SK-N-SH (cell line): ENCODE data around the gene HRH3.

Source experiments
- POLR2AphosphoS5 ChIP-seq: IDR thresholded peaks from 2 replicates; pipeline ENCODE4 v1.6.1; 2012; ENCODE audit warnings: low read depth, low read length
- TF ChIP-seq, protein P1 (sequence below): fragments of 200-600 bp; sonication (generic); IDR thresholded peaks from 2 replicates; pipeline ENCODE4 v1.6.1; 2017; ENCODE audit warnings: antibody characterized with exemption, mild to moderate bottlenecking, moderate library complexity

- TF ChIP-seq, protein P1, sequence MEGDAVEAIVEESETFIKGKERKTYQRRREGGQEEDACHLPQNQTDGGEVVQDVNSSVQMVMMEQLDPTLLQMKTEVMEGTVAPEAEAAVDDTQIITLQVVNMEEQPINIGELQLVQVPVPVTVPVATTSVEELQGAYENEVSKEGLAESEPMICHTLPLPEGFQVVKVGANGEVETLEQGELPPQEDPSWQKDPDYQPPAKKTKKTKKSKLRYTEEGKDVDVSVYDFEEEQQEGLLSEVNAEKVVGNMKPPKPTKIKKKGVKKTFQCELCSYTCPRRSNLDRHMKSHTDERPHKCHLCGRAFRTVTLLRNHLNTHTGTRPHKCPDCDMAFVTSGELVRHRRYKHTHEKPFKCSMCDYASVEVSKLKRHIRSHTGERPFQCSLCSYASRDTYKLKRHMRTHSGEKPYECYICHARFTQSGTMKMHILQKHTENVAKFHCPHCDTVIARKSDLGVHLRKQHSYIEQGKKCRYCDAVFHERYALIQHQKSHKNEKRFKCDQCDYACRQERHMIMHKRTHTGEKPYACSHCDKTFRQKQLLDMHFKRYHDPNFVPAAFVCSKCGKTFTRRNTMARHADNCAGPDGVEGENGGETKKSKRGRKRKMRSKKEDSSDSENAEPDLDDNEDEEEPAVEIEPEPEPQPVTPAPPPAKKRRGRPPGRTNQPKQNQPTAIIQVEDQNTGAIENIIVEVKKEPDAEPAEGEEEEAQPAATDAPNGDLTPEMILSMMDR, result no peak
- TF ChIP-seq POLR2AphosphoS5, result no peak
These were observed 10.2 kb upstream of the HRH3 start for GRCh38 chr20:62230276-62230675.
